Smooth muscle cell of the brain vasculature (primary cell): ENCODE results near the gene GPR176.

ENCODE experiments used
- DNase-seq: peaks from one replicate; pipeline ENCODE4 v3.0.0-alpha.2; 2012; ENCODE audit warnings: low read depth, low spot score

Gene GPR176

GRCh38 chr15:39804026-39804425 is 116.0 kb downstream of the GPR176 start:
- DNase-seq: no peak

- DNase-seq: no peak
Observed at GRCh38 chr15:39803016-39803415, 117.0 kb downstream of the GPR176 start.

- DNase-seq: no peak
Observed at GRCh38 chr15:39801641-39802309, 118.3 kb downstream of the GPR176 start.

DNA sequence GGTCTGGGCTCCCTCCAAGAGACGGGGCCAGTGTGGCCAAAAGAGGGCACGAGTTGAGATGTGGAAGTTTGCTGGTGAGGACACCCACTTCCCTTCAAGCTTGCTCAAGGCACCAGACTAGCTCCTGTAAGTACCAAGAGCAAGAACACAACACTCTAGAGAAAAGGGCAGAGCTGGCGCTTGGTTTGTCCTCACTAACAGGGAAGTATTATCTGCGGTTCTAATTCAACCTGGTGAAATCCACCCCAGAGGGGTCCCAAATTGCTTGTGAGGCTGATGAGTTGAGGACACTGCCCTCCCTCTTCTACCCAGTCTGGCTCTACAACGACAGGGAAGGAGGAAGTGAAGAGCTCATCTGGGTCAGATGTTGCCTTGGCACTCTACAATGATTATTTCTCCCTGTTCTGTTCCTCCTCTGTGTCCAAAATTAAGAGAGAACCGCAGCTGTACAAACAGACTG is 120.5 kb downstream of the GPR176 start:
- no peak for DNase-seq

DNA sequence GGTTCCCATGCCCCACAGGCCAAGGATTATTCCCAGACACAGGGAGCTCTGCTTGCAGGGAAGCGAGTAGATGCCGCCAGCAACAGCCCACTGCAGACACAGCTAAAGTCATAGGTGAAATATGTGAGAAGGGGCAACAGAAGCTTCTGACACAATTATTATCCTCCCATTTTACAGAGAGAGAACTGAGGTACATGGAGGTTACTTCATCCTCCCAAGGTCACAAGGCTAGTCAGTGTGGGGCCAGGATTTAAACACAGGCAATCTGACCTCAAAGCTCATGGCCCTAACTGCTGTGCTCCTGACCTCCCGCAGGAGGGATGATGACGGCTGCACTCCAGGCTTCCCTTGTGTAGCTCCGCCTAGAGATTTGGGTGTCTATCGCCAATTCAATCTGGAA is 121.7 kb downstream of the GPR176 start:
- no peak for DNase-seq

DNA sequence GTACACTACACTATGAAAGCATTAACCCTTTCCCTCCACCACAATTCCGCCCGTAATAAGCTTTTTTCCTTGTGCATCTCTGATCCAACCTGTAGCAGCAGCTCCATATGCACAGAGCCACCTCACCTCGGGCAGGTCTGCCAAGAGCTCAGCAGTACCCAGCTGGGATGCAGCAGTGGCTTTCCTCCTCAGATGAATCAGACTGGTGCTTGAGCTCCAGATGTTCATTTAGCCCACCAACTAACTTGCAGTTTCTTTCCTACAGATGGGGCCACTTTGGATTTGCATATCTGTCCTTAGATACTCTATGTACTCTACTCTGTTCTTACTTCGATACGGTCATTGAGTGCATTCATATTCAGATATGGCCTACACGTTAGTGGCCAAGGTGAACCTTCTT is 122.7 kb downstream of the GPR176 start:
- DNase-seq: no peak

DNA sequence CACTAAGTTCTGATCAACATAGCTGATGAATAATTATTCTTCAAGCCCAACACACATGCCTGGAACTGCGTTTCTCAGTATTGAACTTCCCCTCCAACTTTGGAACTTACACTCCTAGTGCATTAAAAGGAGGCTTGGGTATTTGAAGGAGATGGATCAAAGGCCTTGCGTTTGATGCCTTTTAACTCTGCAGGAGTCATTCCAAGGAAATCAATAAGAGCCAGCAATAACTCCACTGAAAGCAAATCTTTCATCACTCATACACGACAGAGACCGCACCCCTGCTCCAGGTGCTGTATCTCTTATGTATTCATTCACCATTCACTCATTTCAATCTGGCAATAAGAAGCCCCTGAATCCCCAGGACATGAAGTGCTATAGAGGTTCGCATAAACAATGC is 123.5 kb downstream of the GPR176 start:
- no peak for DNase-seq

DNA sequence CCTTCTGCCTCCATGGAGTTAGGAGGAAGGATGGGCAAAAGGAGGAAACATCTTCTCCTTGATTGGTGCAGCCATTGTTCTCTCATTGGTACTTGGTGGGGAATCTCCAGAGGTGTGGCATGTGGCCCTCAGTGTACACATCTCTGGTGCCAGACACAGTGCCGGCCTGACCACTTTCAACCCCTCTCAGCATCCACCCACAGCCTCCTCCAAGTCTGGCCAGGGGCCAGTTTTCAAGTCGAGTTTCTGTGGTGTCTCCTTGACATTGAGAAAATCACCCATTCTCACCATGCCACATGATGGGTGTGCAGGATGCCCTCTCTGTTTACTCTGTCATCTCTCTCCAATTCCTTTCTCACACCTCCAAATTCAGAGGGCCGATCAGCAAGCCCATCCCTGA is 124.6 kb downstream of the GPR176 start:
- DNase-seq: no peak

DNA sequence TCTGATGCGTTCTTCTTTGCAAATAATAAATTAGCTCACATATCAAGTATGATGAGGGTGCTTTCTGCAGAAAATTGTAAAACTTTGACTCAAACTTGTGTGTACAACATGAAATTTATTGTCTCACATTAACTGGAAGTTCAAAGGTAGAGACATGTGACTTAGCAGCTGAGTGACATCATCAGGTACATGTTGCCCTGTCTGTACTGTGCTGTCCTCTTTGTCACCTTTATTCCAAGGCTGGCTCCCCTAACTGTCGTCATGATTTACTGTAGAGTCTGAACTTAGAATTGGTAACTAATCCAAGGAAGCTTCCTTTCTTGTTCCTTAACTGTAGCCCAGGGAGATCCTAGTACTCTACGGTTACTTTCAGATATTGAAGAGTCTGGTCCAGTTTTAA is 125.1 kb downstream of the GPR176 start:
- no peak for DNase-seq

GRCh38 chr15:39793923-39794322 is 126.1 kb downstream of the GPR176 start:
- DNase-seq: no peak

- no peak for DNase-seq
Observed at GRCh38 chr15:39792844-39793335, 127.2 kb downstream of the GPR176 start.

DNA sequence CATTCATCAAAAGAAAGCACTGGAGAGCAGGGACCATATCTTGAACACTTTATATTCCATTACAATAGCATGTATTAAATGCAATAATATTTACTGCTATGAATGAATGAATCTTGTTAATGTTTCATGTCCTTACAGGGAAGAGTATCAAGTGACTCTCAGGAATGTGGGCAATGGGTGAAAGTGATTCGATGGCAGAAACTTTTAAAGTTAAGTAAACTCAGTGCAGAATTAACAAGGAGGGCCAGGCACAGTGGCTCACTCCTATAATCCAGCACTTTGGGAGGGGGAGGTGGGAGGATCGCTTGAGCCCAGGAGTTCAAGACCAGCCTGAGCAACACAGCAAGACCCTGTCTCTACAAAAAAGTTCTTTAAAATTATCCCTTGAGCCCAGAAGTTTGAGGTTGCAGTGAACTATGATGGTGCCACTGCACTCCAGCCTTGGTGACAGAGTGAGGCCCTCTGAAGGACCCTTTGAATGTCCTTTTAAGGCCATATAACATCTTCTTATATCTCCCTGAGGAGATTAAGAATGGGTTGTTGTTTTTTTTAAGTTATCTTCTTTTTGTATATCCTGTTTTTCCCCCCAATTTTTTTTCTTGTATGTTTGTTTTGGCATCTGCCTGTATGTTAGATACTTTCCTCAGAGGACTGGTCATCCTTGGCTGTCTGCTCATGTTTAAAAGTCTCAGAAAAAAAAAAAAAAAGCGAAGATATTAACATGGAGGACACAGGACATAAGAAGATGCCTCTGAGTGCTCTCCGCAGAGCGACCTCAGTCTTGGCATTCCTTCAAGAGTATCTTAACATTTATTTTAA is 127.8 kb downstream of the GPR176 start:
- no peak for DNase-seq

GRCh38 chr15:39789736-39790135 is 130.3 kb downstream of the GPR176 start:
- no peak for DNase-seq

DNA sequence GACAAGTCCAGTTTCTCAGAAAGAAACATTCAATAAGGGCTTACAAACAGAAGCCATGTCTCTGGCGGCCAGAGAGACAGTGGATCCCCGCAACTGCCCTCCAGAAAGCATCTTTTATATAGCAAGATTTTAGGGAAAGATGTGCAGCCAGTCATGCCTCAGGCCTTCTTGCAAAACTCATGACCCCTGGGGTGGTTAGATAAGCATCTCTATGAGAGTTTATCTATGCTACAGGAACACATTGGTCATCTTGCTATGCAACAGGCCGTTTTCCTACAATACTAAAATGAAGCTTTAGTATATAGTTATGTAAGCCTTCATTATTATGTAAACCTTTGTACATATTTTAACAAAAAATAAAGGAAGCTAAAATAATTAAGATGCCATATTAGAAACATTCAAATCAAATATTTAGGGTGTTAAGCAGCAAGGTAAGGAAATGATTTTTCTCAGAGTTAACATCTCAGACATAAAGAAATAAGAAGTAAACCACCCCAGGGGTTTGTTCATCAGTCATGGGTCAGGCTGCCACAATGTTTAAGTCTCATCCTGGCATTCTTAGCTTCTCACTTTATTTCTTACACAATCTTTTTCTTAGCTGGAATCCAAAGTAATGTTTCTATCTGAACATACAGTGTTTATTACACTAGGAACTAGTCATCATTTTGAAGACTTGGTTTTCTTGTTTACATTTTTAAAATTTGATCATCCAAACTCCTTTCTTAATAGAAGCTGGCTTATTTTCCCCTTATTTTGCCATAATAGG is 131.1 kb downstream of the GPR176 start:
- DNase-seq: no peak

GRCh38 chr15:39788108-39788507 is 132.0 kb downstream of the GPR176 start:
- DNase-seq: no peak

DNA sequence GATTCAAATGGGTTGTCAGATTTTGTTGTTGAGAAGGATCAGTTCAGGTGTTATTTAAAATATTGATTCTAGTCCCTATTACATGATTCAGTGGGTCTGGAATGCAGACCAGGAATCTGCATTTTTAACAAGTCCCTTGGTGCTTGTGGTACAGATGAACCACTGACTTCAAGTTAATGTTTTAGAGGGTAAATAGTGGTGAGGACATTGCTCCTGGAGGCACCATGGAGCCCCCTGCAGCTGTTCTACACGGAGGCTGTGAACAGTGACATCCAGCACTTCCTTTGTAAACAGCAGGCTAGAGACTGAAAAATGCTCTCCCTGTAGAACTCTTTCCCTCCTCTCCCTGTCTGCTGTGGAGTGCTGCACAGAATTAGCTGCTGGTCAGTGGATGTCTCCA is 132.6 kb downstream of the GPR176 start:
- DNase-seq: no peak

DNA sequence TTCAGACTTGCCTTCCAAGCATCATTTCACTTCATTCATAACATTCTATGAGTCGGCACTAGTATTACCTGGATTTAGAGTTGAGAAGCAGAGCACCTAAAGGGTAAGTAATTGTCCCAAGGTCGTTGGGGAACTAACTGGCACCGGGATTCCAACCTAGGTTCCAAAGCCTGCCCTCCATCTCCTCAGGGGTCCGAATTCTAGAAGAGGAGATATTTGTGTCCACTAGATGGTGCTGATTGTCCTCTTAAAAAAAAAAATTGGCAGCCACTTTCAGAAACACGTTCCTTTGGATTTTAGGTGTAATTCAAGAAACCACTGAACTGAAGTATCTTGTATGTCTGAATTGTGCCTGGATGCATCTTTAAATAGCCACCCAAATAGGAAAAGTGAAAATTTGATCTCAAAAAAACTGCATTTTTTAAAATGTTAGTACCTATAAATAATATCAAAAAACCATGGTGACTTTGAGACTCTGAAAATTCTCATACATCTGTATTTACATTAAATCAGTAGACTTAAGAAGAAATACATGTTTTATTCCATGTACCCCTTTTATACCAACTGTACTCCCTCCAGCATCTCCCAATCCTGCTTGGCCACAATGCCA is 133.5 kb downstream of the GPR176 start:
- DNase-seq: no peak

- DNase-seq: no peak
Observed at GRCh38 chr15:39785841-39786240, 134.2 kb downstream of the GPR176 start.

DNA sequence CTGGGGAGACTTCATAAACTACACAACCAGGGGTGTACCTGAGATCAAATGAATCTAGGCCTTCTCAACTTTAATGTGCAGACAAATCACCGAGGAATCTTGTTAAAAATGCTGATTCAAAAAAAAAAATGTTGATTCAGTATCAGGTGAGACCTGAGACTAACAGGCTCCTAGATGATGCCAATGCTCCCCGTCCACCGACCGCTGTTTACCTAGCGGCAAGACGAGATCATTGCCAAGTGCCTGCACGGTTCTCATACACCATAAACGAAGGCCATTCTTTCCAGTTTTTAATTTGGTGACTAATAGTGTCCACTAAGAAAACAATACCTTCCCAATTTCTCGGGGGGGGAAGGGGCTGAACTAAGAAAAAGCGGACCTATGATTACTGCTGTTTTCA is 134.9 kb downstream of the GPR176 start:
- no peak for DNase-seq

- DNase-seq: no peak
Observed at GRCh38 chr15:39784638-39785037, 135.4 kb downstream of the GPR176 start.

GRCh38 chr15:39784125-39784524 is 135.9 kb downstream of the GPR176 start:
- DNase-seq: no peak
